Measurements from ENCODE around the gene SHANK1.

SHANK1 gene

DNA sequence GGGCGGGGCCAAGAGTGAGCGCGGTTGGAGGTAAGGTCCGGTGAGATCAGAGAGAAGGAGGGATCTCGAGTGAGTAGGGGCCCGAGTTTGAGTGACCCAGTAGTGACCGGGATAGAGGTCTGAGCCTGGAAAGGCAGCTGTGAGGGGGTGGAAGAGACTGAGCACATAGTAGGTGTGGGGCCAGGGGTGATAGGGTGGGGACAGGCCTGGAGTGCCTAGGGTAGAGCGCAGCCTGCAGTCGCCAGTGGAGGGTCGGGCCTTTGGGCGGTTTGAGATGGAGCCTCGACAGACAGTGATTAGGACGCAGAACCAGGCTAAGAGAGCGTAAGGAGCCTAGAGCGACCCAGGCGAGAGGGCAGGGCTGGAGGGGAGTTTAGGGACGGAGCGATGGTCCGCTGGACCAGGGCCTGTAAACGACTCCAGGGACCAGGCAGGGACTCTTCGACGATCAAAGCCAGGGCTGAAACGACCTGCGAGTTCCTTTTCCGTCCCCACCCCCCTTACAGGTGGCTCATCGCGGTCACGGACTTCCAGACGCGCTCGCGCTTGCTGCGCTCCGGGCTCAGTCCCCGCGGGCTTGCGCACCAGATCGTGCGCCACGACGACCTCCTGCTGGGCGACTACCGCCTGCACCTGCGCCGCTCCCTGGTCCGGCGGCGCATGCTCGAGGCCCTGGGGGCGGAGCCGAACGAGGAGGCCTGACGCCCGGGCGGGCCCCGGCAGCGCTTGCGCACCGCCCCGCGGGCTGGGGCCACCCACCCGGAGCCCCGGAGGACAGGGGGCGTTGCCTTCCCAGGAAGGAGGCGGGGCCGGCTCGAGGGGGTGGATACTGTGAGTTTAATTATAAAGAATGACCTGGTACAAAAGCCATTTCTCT is 60.9 kb downstream of the SHANK1 start:
- peak; percentile 41 for DNase-seq

DNA sequence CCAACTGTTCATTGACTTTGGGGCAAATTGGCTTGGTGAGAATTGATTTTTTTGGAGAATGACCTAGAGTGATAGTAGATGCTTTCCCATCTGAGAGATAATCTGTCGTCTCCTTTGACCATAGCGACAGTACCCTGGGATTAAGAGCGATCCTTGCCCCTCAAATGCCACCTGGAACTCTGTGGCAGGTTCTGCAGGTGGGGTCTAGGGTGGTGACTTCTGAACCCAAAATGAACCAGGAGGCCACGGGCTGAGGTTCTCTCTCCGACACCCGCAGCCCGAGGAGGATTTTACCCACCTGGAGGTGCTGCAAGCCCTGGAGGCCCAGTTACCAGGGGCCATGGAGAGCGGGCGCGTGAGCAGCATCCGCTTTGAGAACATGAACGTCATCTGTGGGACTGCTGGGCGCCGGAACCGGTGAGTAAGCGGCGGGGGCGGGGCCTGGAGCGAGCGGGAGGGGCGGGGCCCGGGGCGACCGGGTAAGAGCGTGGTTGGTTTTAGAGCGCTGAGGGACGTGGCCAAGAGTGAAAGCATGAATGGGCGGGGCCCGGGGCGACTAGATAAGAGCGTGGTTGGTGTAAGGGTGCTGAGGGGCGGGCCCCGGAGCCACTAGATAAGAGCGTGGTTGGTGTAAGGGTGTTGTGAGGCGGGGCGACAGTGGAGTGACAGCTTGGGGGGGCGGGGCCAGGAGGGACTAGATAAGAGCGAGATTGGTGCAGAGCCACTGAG is 61.7 kb downstream of the SHANK1 start:
- DNase-seq: peak; percentile 73

DNA sequence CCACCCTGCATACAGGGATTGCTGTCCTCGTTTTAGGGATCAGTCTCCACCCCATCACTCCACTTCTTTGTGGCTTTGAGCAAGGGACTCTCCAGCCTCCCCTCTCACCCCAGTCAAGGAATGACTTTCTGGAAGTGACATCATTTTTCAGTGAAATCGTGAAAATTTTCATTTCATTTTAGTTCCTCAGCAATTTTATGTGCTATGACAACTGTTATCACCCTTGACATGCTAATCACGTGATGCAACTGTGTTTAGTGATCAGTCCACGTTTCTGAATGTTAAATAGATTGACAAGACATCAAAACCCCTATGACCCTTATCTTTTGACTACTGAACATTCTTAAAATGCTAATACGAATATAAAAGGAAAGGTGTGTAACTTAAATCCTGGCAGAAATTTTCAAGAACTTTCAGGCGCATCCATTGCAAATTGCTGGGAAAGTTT is 62.4 kb downstream of the SHANK1 start:
- no peak for DNase-seq

DNA sequence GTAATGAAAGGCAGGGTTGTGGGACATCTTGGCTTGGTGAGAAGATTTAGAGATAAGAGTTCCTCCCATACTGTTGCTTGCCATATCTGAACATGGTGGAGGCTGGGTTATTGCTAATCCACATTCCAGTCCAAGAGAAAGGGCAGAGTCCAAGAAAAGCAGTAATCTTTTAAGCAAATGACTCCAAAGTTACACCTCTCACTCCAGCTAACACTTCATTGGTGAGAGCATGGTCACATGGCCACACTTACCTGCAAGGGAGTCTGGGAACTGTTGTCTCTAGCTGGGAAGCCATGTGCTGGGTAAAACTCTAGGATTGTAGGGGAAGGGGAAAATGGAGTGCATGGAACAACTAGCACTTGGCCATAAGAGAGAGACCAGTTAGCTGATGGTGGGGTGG is 64.7 kb downstream of the SHANK1 start:
- DNase-seq: no peak

DNA sequence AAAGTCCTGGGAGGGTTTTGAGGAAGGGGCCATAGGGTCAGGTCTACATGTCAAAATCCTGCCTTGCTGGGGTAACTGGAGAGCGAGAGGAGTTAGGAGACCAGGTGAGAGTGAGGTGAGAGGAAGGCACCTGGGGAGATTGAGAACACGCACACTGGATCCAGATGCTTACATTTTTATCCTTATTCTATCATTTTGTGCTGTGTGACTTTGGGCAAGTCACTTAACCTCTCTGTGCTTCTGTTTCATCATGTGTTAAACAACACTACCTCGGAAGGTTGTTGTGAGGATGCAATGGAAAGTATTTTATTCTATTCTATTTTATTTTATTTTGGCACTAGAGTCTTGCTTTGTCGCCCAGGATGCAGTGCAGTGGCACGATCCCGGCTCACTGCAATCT is 66.9 kb downstream of the SHANK1 start:
- no peak for DNase-seq

DNA sequence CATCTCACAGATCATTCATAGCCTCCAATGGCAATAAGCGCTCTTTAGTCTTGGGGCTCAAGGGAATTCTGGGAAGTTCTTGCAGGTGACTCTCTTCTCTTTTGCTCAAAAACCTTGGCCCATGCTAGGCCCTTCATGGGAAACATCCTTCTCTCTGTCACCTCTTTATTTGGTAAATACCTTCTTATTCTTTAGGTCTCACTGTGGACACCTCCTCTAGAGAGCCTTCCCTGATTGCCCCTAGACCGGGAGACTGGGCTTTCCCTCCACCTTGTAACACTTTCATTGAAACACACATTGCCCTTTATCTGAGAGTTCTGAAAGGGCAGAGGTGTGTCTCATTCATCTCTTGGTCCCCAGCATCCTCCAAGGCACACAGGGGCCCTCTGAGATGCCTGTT is 68.4 kb downstream of the SHANK1 start:
- DNase-seq: no peak

DNA sequence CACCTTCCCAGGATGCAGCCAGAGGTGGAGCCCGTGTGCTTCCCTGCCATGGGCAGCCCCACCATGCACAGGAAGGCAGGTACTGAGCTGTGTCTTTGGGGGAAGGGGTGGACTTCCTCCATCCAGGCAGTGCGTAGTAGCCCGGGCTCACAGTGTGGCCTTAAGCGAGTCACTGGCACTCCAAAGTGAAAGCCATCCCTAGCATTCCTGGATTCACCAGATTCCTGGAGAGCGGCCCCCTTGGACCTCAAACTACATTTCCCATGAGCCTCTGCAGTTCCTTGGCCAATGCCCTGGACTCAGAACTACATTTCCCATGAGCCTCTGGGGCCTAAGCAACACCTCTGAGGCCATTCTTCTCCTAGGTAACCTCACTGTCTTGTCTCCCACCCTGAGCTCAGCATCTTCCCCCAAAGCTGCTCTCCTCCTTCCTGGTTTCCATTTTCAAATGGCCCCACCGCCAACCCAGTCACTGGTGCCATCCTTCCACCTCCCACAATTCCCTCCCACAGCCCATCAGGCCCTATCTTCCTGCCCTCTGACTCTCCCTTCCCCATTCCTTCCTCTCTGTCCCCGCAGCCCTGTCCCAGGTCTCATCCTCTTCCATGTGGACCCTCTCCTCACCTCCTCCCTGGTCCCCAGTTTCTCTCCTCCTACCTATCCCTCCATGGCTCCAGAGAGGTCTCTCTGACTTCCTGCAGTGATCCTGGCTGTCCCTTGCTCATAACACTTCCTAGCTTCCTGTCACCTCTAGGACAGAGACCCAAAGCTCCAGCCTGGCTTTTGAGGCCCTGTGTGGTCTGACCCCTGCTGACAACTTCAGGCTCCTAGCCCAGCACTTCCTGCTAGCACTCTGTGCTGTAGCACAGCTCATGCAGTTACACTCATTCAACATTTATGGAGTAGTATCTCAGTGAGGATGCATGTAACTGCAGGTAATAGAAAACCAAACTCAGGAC is 69.9 kb downstream of the SHANK1 start, which contains the start of gene C19orf81:
Gene C19orf81, plus strand, starts transcription at position 13 of the 959 bp plus-strand sequence. Its CDS starts 0 bp downstream, at position 13.
- no peak for DNase-seq

DNA sequence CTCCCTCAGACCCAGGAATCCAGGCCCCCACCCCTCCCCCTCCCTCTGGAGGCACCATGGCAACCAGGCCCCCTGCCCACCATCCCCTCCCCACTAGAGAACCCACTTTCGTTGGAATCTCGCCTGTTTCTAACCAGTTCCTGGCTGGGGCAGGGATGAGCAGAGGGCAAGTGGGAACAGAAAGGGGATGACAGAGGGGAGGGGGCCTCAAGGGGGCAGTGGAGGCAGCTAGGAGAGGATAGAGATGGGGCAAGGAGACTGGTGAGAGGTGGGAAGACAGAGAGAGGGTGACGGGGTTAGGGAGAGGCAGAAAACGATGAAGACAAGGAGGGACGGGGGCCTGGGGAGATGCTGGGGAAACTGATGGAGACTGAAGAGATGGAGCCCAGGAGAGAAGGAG is 70.9 kb downstream of the SHANK1 start:
- no peak for DNase-seq

DNA sequence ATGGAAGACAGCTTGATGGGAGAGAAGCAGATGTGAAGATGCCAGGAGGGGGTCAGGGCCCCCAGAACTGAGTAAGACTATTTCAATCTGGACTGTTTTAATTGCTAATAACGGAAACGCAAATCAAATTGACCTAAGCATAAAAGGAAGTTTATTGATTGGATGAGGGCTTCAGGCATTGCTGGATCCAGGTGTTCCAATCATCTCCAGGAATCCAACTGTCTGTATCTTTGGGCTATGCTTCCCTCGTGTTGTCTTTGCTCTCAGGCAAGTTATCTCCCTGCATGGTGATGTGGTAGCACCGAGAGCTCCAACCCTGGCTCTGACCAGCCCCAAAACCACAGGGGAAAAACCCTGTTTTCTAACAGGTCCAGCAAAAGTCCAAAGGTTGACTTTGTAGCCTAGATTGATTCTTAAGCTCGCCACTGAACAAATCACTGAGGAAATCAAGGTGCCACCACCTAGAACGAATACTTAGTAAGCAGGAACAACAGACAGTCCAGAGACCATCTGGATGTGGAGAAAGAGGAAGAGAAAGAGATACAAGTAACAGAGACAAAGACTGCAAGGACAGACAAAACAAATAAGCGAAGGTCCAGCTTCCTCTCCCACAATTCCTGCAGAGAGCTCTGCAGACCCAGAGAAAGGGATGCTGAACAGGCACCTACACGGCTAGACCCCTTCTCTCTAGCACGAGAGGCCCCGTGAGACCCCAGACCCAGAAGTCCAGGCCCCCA is 71.6 kb downstream of the SHANK1 start:
- no peak for DNase-seq

DNA sequence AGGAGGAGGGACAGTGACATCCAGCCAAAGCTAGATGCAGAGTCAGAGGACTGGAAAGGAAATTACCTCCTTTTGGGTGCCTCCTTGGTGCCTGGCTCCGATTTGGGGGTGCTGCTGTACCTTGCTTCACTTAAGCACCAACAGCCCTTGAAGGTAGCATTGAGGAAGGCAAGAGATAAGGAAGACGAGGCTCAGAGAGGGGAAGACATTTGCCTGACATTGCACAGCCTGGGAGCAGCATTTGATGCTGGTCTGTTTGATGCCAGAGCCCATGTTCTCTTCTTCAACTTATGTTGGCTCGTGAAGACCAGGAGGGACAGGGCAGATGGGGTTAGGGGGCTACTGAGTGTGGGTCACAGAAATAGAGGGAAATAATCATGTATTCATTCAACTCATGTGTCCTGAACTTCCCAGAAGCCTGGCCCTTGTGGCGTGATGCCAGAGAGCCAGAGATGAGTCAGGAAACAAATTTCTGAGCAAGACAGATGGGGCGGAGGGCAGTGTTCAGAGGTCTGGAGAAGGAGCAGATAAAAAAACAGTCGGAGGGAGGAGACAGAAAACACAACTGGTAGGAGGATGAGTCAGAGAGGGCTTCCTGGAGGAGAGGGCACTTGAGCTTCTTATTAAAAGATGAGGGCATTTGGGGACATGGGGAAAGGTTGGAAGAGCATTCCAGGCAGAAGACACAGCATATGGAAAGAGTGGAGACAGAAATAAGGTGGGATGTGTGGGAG is 73.4 kb downstream of the SHANK1 start:
- DNase-seq: no peak

DNA sequence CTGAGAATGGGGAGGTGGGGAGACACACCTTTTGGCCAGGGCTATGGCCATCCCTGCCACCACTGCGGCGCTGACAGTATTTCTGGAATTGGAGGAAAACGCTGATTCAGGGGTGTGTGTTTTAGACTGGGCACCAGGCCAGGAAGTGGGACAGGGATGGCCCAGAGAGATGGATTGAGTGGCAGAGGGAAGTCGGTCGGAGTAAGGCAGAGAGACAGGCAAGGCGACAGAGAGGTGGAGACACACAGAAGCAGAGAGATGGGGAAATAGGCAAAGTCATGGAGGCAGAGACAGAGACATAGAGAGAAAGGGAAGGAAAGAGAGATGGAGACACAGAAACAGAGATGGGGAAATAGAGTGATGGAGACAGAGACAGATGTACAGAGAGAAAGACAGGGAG is 74.5 kb downstream of the SHANK1 start:
- no peak for DNase-seq

DNA sequence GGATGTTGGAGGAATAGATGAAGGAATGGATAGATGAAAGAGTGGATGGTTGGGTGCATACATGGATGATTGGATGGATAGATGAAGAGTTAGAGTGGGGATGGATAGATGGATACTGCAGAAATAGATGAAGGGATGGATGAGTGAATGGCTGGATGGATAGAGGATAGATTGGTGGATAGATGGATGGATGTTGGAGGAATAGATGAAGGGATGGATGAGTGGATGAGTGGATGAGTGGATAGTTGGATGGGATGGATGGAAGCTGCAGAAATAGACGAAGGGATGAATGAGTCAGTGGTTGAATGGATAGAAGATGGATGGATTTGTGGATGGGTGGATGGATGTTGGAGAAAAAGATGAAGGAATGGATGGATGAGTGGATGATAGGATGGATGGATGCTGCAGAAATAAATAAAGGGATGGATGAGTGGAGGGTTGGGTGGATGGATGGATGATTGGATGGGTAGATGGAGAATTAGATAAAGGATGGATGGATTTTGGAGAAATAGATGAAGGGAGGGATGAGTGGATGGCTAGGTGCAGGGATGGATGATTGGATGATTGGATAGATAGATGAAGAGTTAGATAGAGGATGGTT is 75.2 kb downstream of the SHANK1 start:
- DNase-seq: no peak

DNA sequence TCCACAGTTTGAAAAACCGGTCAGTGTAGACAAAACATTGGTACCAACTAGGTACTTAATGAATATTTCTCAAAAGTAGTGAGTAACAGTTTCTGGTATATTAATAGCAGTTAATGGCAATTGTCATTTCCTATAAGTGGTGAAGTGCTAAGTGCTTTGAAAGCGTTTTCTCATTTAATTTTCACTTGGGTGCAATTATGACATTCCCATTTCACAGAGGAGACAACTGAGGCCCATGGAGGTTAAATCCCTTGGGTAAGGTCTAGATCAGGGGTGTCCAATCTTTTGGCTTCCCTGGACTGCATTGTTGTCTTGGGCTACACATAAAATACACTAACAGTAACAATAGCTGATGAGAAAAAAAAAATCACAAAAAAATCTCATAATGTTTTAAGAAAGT is 79.2 kb downstream of the SHANK1 start:
- DNase-seq: no peak

DNA sequence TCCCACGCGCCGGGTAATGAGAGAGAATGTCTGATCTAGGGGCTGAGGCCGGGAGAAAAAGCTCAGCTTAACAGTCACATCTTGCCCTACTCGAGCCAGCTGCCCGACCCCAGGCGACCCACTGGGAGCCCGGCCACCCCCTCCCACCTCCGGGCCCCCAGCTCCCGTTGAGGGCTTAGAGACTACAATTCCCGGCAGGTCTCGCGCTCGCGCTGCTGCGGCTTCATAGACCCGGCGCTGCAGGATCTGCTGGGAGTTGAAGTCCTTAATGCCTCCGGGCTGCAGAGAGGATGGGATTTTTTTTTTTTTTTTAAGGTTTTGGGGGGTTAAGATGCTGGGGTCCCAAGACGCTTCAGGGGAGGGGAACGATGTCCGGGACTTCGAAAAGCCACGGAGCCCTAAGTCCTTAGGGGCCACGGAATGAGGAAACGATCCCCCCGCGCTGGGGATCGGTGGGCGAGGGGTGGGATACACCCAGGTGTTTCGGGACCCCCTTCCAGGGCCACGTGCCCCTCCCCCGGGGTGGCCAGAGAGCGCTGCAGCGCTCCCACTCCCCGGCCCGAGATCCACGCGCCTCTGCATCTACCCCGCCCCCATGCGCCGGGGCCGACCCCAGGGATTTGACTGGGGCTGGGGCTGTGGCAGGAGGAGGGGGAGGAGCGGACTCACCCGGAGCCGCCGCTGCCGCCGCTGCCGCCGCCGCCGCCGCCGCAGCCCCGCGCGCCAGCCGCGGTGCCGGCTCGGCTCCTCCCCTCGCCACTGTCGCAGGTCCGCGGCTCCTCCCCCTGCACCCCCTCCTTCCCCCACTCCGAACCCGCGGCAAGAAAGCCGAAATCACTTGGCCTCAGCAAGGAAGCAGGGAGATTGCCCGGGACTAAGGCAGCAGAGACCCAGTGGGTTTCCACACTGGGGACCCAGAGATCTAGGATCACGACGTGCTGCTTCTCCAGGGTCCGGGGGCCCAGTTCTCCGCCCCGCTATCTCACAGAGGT is 80.2 kb downstream of the SHANK1 start, which contains the start of gene SYT3:
Gene SYT3, minus strand, starts transcription at position 761 of the 992 bp plus-strand sequence. CDS start 2,470 bp downstream, outside the sequence.
- no peak for DNase-seq

DNA sequence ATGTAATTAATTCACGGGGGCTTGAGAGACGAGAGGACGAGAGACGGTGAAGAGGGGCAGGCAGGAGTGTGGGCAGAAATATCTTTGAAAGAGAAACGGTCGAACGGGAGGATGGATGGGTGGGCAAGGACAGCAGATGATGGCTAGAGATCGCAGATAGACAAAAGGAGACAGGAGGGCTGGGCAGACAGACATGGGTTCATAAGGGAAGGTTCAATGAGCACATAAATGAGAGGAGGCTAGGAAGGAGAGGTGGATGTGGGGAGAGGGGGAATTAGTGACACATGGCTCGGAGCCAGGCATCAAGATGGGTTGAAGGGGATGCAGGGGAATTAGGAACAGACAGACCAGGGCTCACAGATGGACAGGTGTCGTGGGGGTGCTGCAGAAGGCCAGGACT is 81.0 kb downstream of the SHANK1 start:
- DNase-seq: no peak

DNA sequence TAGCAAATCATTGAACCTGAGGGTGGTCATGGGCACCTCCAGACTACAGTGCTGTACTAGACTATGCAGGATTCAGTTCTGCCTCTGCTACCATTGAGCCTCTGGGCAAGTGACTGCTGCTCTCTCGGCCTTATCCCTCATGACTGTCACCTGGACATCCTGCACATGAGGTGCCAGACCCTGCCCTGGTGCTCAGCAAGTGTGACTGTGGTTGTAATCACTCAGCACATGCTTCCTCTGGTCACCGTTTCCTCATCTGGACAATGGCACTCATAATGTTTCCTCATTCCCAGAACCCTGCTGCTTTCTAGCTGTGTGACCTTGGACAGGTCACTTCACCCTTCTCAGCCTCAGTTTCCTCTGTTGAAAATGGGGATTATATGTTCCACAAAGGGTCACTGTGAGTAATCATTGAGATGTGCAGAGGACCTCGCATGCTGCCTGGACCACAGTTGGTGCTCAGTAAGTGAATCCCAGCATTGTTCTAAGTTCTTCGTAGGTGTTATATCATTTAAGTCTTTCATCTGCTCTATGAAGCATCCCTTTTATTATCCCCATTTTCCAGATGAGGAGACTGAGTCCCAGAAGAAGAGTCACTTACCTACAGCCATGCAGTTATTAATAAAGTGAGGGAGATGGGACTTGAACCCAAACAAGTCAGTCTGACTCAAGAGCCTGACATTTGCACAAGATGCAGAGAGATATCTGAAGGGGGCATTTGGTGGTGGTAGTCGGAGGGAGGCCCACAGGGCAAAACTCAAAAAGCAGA is 83.1 kb downstream of the SHANK1 start:
- no peak for DNase-seq

DNA sequence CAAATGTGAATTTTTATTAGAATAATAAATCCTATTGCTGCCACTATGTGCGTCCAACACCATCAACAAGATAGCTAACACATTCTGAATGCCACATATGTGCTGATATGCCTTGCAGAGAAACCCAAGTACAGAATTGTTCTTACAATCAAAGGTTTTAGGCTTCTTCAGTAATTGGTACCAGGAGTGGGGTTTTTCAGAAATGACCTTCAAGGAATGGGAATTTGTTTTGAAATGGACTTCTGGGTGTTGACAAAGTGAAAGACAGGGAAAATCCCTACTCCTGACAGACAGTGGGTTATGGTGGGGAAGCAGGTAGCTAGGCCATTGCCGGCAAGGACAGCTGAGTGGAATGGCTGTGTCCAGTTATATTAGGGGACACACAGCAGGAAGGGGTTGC is 85.6 kb downstream of the SHANK1 start:
- no peak for DNase-seq

DNA sequence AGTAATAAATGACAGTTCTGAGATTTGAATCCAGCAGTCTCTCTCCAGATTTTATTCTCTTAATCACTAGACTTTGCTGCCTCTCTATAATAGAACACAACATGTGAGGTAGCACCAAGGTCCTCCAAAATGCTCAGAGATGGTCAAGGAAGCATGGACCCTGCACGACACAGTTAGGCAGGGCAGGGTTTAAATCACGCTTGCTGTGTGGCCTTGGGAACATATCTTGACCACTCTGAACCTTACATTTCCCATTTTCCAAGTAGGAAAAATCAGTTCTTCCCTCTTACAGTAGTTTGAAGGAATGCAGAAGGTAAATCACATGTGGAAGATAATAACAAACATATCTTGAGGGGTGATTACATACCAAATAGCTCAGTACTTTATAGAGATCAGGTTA is 86.2 kb downstream of the SHANK1 start:
- DNase-seq: no peak

Data from activated CD4-positive, CD25-positive, alpha-beta regulatory T cell treated with anti-CD3 and anti-CD28 coated beads, Interleukin-2, amount 50 U/mL, for 72 hours (primary cell).